A549 (cell line): Measurements from ENCODE around the gene GRK6.

ENCODE experiments used
- CEBPB ChIP-seq, 2 experiments: fragments of >200 bp in 1 of 2; sonication (Bioruptor Twin) in 1 of 2; formaldehyde crosslinking in 1 of 2; IDR thresholded peaks; 2 replicates each; pipeline ENCODE4 v1.6.1; 2012 to 2016
- EP300 ChIP-seq, 2 experiments: fragments of >200 bp; sonication (Bioruptor Twin); formaldehyde crosslinking; IDR thresholded peaks; 2 replicates in 1 of 2; 3 replicates in 1 of 2; pipeline ENCODE4 v1.6.1; 2016 to 2017
- ESRRA ChIP-seq: fragments of 150-350 bp; IDR thresholded peaks from 2 replicates; pipeline ENCODE4 v1.6.1; 2014; ENCODE audit warnings: mild to moderate bottlenecking, low read length, borderline replicate concordance
- HDAC2 ChIP-seq: fragments of 200-600 bp; sonication (generic); IDR thresholded peaks from 2 replicates; pipeline ENCODE4 v1.6.1; 2016
- MAFK ChIP-seq: fragments of 450-650 bp; IDR thresholded peaks from 2 replicates; pipeline ENCODE4 v1.6.1; 2014; ENCODE audit not compliant: partially characterized antibody
- MAZ ChIP-seq: fragments of 150-350 bp; IDR thresholded peaks from 2 replicates; pipeline ENCODE4 v1.6.1; 2014; ENCODE audit warnings: antibody characterized with exemption, low read depth, low read length, borderline replicate concordance
- NR3C1 ChIP-seq: fragments of >200 bp; sonication (Bioruptor Twin); formaldehyde crosslinking; IDR thresholded peaks from 3 replicates; pipeline ENCODE4 v1.6.1; 2017
- POLR2AphosphoS2 ChIP-seq: conservative IDR thresholded peaks from 2 replicates; pipeline ENCODE4 v1.6.1; 2012; ENCODE audit warnings: low read length, improper control_type of control experiment, inconsistent platforms
- SREBF2 ChIP-seq: fragments of 450-650 bp; IDR thresholded peaks from 2 replicates; pipeline ENCODE4 v1.6.1; 2014; ENCODE audit warnings: mild to moderate bottlenecking, moderate library complexity
- TP53 ChIP-seq: fragments of 250-450 bp; sonication (Bioruptor Pico); IDR thresholded peaks from 2 replicates; pipeline ENCODE4 v1.5.0; 2021; ENCODE audit warnings: mild to moderate bottlenecking, moderate library complexity
- TF ChIP-seq, protein P1 (sequence below): fragments of >200 bp; sonication (Bioruptor Twin); formaldehyde crosslinking; IDR thresholded peaks from 3 replicates; pipeline ENCODE4 v1.5.1; 2016
- TF ChIP-seq, protein P2 (sequence below): IDR thresholded peaks from 2 replicates; pipeline ENCODE4 v1.6.1; 2012
- TF ChIP-seq, protein P3 (sequence below): fragments of 200-600 bp; sonication (generic); IDR thresholded peaks from 2 replicates; pipeline ENCODE4 v1.6.1; 2016; ENCODE audit warnings: antibody characterized with exemption, mild to moderate bottlenecking, moderate library complexity
- TF ChIP-seq, protein P4 (sequence below): fragments of 150-350 bp; IDR thresholded peaks from 2 replicates; pipeline ENCODE4 v1.6.1; 2014; ENCODE audit warnings: low read depth, mild to moderate bottlenecking, low read length

DNA sequence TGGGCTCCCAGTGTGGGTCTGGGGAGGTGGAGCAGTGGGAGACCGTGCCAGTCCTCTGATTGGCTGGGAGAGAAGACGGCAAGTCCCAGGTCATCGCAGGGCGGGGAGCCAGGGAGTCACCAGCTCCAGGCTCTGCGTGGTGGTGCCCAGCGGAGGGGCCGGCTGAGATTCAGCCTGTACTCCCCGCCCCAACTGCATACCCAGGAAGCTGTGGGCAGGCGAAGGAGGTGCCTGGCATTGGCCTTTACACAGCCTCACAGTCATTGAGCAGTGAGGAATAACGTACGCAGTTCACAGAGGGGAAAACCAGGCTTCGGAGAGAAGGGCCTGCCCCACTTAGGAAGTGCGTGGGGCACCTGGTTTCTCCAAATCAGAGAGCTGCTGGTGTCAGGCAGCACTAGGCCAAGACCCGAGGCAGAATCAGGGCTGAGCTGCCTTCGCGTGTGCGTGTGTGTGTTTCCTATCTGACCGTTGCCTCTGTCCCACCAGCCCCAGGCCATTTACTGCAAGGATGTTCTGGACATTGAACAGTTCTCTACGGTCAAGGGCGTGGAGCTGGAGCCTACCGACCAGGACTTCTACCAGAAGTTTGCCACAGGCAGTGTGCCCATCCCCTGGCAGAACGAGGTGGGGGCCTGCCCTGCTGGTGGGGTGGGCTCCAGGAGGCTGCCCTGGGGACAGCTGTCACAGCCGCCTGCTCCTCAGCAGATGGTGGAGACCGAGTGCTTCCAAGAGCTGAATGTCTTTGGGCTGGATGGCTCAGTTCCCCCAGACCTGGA is 13.9 kb downstream of the GRK6 start:
- TF ChIP-seq, protein P1, sequence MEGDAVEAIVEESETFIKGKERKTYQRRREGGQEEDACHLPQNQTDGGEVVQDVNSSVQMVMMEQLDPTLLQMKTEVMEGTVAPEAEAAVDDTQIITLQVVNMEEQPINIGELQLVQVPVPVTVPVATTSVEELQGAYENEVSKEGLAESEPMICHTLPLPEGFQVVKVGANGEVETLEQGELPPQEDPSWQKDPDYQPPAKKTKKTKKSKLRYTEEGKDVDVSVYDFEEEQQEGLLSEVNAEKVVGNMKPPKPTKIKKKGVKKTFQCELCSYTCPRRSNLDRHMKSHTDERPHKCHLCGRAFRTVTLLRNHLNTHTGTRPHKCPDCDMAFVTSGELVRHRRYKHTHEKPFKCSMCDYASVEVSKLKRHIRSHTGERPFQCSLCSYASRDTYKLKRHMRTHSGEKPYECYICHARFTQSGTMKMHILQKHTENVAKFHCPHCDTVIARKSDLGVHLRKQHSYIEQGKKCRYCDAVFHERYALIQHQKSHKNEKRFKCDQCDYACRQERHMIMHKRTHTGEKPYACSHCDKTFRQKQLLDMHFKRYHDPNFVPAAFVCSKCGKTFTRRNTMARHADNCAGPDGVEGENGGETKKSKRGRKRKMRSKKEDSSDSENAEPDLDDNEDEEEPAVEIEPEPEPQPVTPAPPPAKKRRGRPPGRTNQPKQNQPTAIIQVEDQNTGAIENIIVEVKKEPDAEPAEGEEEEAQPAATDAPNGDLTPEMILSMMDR = no peak
- TF ChIP-seq MAFK (no peak), ESRRA (no peak), SREBF2 (no peak), CEBPB (IDR thresholded peaks at IDR 0.05) (no peak), POLR2AphosphoS2 (no peak), EP300 (IDR thresholded peaks at IDR 0.05) (no peak), HDAC2 (no peak), NR3C1 (no peak), TP53 (CRISPR knock-in tag) (no peak), MAZ (no peak)
- TF ChIP-seq, protein P2, sequence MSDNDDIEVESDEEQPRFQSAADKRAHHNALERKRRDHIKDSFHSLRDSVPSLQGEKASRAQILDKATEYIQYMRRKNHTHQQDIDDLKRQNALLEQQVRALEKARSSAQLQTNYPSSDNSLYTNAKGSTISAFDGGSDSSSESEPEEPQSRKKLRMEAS = no peak
- TF ChIP-seq, protein P3, sequence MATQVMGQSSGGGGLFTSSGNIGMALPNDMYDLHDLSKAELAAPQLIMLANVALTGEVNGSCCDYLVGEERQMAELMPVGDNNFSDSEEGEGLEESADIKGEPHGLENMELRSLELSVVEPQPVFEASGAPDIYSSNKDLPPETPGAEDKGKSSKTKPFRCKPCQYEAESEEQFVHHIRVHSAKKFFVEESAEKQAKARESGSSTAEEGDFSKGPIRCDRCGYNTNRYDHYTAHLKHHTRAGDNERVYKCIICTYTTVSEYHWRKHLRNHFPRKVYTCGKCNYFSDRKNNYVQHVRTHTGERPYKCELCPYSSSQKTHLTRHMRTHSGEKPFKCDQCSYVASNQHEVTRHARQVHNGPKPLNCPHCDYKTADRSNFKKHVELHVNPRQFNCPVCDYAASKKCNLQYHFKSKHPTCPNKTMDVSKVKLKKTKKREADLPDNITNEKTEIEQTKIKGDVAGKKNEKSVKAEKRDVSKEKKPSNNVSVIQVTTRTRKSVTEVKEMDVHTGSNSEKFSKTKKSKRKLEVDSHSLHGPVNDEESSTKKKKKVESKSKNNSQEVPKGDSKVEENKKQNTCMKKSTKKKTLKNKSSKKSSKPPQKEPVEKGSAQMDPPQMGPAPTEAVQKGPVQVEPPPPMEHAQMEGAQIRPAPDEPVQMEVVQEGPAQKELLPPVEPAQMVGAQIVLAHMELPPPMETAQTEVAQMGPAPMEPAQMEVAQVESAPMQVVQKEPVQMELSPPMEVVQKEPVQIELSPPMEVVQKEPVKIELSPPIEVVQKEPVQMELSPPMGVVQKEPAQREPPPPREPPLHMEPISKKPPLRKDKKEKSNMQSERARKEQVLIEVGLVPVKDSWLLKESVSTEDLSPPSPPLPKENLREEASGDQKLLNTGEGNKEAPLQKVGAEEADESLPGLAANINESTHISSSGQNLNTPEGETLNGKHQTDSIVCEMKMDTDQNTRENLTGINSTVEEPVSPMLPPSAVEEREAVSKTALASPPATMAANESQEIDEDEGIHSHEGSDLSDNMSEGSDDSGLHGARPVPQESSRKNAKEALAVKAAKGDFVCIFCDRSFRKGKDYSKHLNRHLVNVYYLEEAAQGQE = no peak
- TF ChIP-seq, protein P4, sequence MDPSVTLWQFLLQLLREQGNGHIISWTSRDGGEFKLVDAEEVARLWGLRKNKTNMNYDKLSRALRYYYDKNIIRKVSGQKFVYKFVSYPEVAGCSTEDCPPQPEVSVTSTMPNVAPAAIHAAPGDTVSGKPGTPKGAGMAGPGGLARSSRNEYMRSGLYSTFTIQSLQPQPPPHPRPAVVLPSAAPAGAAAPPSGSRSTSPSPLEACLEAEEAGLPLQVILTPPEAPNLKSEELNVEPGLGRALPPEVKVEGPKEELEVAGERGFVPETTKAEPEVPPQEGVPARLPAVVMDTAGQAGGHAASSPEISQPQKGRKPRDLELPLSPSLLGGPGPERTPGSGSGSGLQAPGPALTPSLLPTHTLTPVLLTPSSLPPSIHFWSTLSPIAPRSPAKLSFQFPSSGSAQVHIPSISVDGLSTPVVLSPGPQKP = no peak
